Measurements from ENCODE around the gene CCT5. TPM values are rescaled to one million over a fixed set of nuclear protein-coding genes. Genes with fewer than 3 reads are reported as not detected.

Gene CCT5
- total RNA-seq, 2 donors from 2014 or later = 45.4 to 76.1 TPM

Small RNA genes within 50 kb of the gene (small RNA-seq; reads per million reads assigned to genes)
- not detected for gene RF00019

Other genes starting within 250 kb of the CCT5 start
- gene ATPSCKMT, start 392 bp upstream of the CCT5 start, total RNA-seq = 10 to 100 TPM in 1 of 2 donors, 1 to 10 TPM in 1; 4.6 to 13.2 TPM
- 1 to 10 TPM; 4.4 to 4.9 TPM for gene CMBL, start 57.6 kb downstream of the CCT5 start, total RNA-seq
- 100 to 1,000 TPM in 1 of 2 donors, 10 to 100 TPM in 1; 76.5 to 116 TPM for gene MARCHF6, start 103.4 kb downstream of the CCT5 start, total RNA-seq
- 1 to 10 TPM; 1.3 to 4.3 TPM for gene ROPN1L, start 191.6 kb downstream of the CCT5 start, total RNA-seq

All from body of pancreas (tissue), 2 donors.